B cell (primary cell): ENCODE data around the gene TDRKH. TPM values are rescaled to one million over a fixed set of nuclear protein-coding genes. Genes with fewer than 3 reads are reported as not detected.

Experiments used
- ATAC-seq: fragments of 200-7000 bp; cut with Tn5 transposase; one replicate; pipeline ENCODE4 v1.10.0; 2021; ENCODE audit warnings: low read depth, mild to moderate bottlenecking, moderate number of reproducible peaks, moderate library complexity
- CTCF ChIA-PET: fragments of 350-600 bp; sonication (Branson Sonifier 250); formaldehyde crosslinking; loops from one replicate; lab custom pipeline; 2021; ENCODE audit warnings: antibody characterized with exemption, inconsistent platforms; lab: Charles Lee
- POLR2A ChIA-PET: fragments of 350-600 bp; sonication (Branson Sonifier 250); formaldehyde crosslinking; loops from one replicate; lab custom pipeline; 2021; ENCODE audit warnings: antibody characterized with exemption; lab: Charles Lee
- DNase-seq: peaks from one replicate; pipeline ENCODE4 v3.0.0; 2013
- H2AFZ ChIP-seq: 2 replicates; pipeline ENCODE4 v1.6.1; 2012; ENCODE audit warnings: mild to moderate bottlenecking, low read depth, low read length; ENCODE audit not compliant: insufficient read depth, poor library complexity, severe bottlenecking
- H3K27ac ChIP-seq, 2 donors: 1 replicate in 1 of 2; 2 replicates in 1 of 2; pipeline ENCODE4 v1.5.1; 2012 to 2013; ENCODE audit warnings: low read length in 2 of 2, mild to moderate bottlenecking in 2 of 2, moderate library complexity in 1 of 2
- H3K27me3 ChIP-seq, 4 experiments: fragments of 200-600 bp in 1 of 4; sonication (generic) in 1 of 4; replicated peaks in 1 of 4; 1 replicate in 2 of 4; 2 replicates in 2 of 4; pipeline versions ENCODE4 v1.6.1 to v1.7.0; 2013 to 2016; ENCODE audit warnings: low read length in 3 of 4, mild to moderate bottlenecking in 2 of 4, mixed read lengths in 1 of 4, moderate library complexity in 1 of 4; ENCODE audit not compliant: insufficient read depth in 4 of 4, control insufficient read depth in 3 of 4; ENCODE audit errors: control extremely low read depth in 1 of 4
- H3K36me3 ChIP-seq, 2 experiments: replicated peaks in 1 of 2; 1 replicate in 1 of 2; 2 replicates in 1 of 2; pipeline versions ENCODE4 v1.6.1 to v1.7.1; 2013; ENCODE audit warnings: low read length in 1 of 2; ENCODE audit not compliant: insufficient read depth in 2 of 2, control insufficient read depth in 1 of 2; ENCODE audit errors: control extremely low read depth in 1 of 2, extremely low read depth in 1 of 2
- H3K4me1 ChIP-seq, 2 donors: fragments of 200-600 bp in 1 of 2; sonication (generic) in 1 of 2; 1 replicate in 1 of 2; 2 replicates in 1 of 2; pipeline versions ENCODE4 v1.5.1 to v1.6.1; 2013 to 2017; ENCODE audit warnings: low read length in 2 of 2; ENCODE audit not compliant: control insufficient read depth in 2 of 2, insufficient read depth in 2 of 2
- H3K4me2 ChIP-seq: replicated peaks from 2 replicates; pipeline ENCODE3; 2012; ENCODE audit warnings: mild to moderate bottlenecking, low read depth, low read length; ENCODE audit not compliant: poor library complexity, severe bottlenecking
- H3K4me3 ChIP-seq, 5 experiments: fragments of 200-600 bp in 1 of 5; sonication (generic) in 1 of 5; 1 replicate in 3 of 5; 2 replicates in 2 of 5; pipeline versions ENCODE4 v1.5.1 to v1.7.0; 2011 to 2016; ENCODE audit warnings: low read length in 4 of 5, mild to moderate bottlenecking in 4 of 5, low read depth in 2 of 5, control low read depth in 1 of 5, moderate library complexity in 1 of 5; ENCODE audit not compliant: insufficient read depth in 1 of 5; ENCODE audit errors: control extremely low read depth in 1 of 5, extremely low read depth in 1 of 5
- H3K79me2 ChIP-seq: fragments of 200-600 bp; sonication (generic); one replicate; pipeline ENCODE4 v1.6.0; 2016; ENCODE audit warnings: low read length; ENCODE audit not compliant: control insufficient read depth, insufficient read depth
- H3K9ac ChIP-seq: fragments of 200-600 bp; sonication (generic); 2 replicates; pipeline ENCODE4 v1.6.1; 2017; ENCODE audit warnings: mild to moderate bottlenecking, low read length, moderate library complexity
- H3K9me3 ChIP-seq, 3 donors: one replicate each; pipeline versions ENCODE4 v1.6.1 to v1.7.1; 2013; ENCODE audit warnings: low read length in 2 of 3; ENCODE audit not compliant: control insufficient read depth in 2 of 3, insufficient read depth in 1 of 3; ENCODE audit errors: control extremely low read depth in 1 of 3
- H4K20me1 ChIP-seq: 2 replicates; pipeline ENCODE4 v1.6.0; 2012; ENCODE audit warnings: mild to moderate bottlenecking, low read length; ENCODE audit not compliant: insufficient read depth, control insufficient read depth, poor library complexity, severe bottlenecking
- H3K27ac Mint-ChIP-seq: one replicate; pipeline ENCODE4 v1.8.0; 2021; ENCODE audit warnings: mixed read lengths
- H3K27me3 Mint-ChIP-seq: one replicate; pipeline ENCODE4 v1.8.0; 2021; ENCODE audit warnings: mixed read lengths
- H3K4me1 Mint-ChIP-seq: one replicate; pipeline ENCODE4 v1.8.0; 2021; ENCODE audit warnings: mixed read lengths
- H3K4me3 Mint-ChIP-seq: one replicate; pipeline ENCODE4 v1.8.0; 2021; ENCODE audit warnings: mixed read lengths
- H3K9me3 Mint-ChIP-seq: one replicate; pipeline ENCODE4 v1.8.0; 2022; ENCODE audit warnings: mixed read lengths; ENCODE audit not compliant: insufficient read depth
- CTCF ChIP-seq: fragments of 200-600 bp; IDR thresholded peaks from one replicate; pipeline ENCODE4 v1.8.0; 2022; ENCODE audit warnings: antibody characterized with exemption, mild to moderate bottlenecking
- EZH2 ChIP-seq: IDR thresholded peaks from 2 replicates; pipeline ENCODE4 v1.6.1; 2012; ENCODE audit warnings: borderline replicate concordance, low read depth, mild to moderate bottlenecking, moderate library complexity, low read length; ENCODE audit not compliant: insufficient read depth, poor library complexity, severe bottlenecking
- WGBS: methylation state at CpG from one replicate; pipeline ENCODE4 v1.1.5; 2013; ENCODE audit warnings: missing lambda C conversion rate; ENCODE audit not compliant: insufficient coverage; 5-methylcytosine and 5-hydroxymethylcytosine counted together
- intact Hi-C: fragments of 100-400 bp; cut with micrococcal nuclease; formaldehyde crosslinking; loops from one replicate; pipeline ENCODE4 v1.10.0; 2022
- polyA minus RNA-seq: library from RNA; depleted of rRNA, polyadenylated mRNA; stranded (reverse); fragments of >200 nt; gene quantifications from 2 replicates; pipeline ENCODE4 v1.2.3, GENCODE V29; 2012
- polyA plus RNA-seq: library from polyadenylated mRNA; depleted of rRNA; stranded (reverse); fragments of >200 nt; gene quantifications from 2 replicates; pipeline ENCODE4 v1.2.3, GENCODE V29; 2012
- total RNA-seq, 2 donors: library from RNA; stranded (reverse); fragments of 120-200 nt in 1 of 2; gene quantifications; 1 replicate in 1 of 2; 2 replicates in 1 of 2; pipeline versions ENCODE4 v1.2.3 to v1.2.4, GENCODE V29; 2013 to 2022

The TDRKH gene
- total RNA-seq, result 12.8 and 13.3 TPM in 2 replicates
- total RNA-seq (2013), result 6.0 TPM
- 2.0 and 2.2 TPM in 2 replicates for polyA plus RNA-seq
- 2.1 and 3.4 TPM in 2 replicates for polyA minus RNA-seq

- Histone ChIP-seq H3K36me3 (no peaks in the 10 kb centered on the region), H2AFZ (peak within 1 kb of the TSS; percentile 97), H3K27ac (peak within 1 kb of the TSS; percentile 15 to 67), H3K4me3 (peak within 1 kb of the TSS; percentile 72 to 97 (median 91)), H3K4me2 (peak within 1 kb of the TSS; percentile 84), H3K9me3 (no peaks in the 10 kb centered on the region), H3K9ac (peak within 1 kb of the TSS; percentile 88), H4K20me1 (no peaks in the 10 kb centered on the region), H3K79me2 (peaks cover 3% of the 10 kb centered on the region), H3K4me1 (peaks cover 9 to 10% of the 10 kb centered on the region in 2 donors), H3K27me3 (no peaks in the 10 kb centered on the region)
- Mint-ChIP-seq H3K27me3 (no peaks in the 10 kb centered on the region), H3K4me1 (peaks cover 26% of the 10 kb centered on the region), H3K27ac (peak within 1 kb of the TSS; percentile 89), H3K4me3 (peak within 1 kb of the TSS; percentile 96), H3K9me3 (no peaks in the 10 kb centered on the region)
- ChIA-PET CTCF (interaction anchor here (0.7 to 2.3 kb wide), 5 partner anchors 11 to 46 kb away, joined by 3 to 11 read pairs (median 3); partner anchors contain the start of genes MRPL9 and RORC), POLR2A (interaction anchor here (0.6 to 1.8 kb wide), 5 partner anchors 27 to 242 kb away, joined by 3 to 13 read pairs (median 3); partner anchors contain the start of genes MRPL9, RIIAD1 and SNX27)
- DNase-seq (peak; percentile 99), ATAC-seq (peak; percentile 93)
- intact Hi-C loops, result loop anchor here (1.0 to 5.0 kb wide), 9 partner anchors 27 to 331 kb away; partner anchors contain the start of genes CGN, MRPL9, POGZ and RIIAD1
- peak; percentile 14 for TF ChIP-seq CTCF
- TF ChIP-seq EZH2, result peak; percentile 88
- 1% methylated on average over 58 of the region's 58 CpGs for WGBS
Observed at GRCh38 chr1:151790071-151790939, at the start of gene TDRKH. Gene TDRKH, minus strand, starts transcription at chr1:151790500. Its CDS starts 7,478 bp downstream, at chr1:151783022.
